Suppressor macrophage treated with lipopolysaccharide for 1 hour (primary cell): ENCODE results near the gene PAPOLG.

Source experiments
- DNase-seq, 3 donors: peaks; one replicate each; pipeline ENCODE4 v3.0.0-alpha.2; 2020 to 2022

The PAPOLG gene

DNA sequence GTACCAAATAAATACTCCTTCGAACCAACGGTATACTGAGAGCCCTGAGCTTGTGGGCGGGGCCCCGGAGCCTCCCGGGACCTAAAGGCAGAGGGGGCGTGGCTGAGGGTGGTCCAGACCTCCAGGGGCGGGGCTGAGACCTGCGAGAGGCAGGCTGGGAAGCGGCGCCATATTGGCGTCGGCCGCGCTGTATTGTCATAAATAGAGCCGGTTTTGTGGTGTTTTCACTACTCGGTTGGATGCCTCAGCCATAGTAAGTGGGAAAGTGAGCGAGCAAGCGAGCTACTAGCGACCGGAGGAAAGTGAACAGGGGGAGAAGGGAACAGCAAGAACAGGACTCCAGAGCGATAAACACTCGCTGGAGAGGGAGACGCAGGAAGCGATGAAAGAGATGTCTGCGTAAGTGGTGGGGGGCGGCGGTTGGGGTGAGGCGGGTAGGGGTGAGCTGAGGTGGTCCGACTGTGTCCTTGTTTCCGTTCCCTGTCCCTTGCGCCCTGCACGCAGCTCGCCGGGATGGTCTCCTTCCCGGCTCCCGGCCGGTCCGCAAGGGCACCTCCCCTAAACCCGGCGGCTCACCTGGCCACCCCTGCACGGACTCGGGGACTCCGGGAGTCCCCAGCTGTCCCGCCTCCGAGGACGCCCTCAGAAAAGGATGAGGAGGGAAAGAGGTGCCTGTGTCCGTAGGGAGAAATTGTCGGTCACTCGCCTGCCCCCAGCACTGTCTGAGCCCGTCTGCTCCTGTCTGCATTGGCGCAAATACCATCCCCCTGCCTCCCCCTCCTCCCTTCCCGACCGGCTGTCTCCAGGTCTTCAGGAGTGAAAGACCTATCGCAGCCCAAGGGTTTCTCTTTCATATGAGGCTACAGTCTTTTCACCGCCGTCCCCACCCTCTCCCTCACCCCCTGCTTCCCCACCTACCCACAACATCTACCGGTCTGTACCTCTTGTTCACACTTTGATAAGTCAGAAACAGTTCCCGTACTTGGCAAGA is at the start of gene PAPOLG:
PAPOLG (plus strand) TSS at position 172 of the 991 bp plus-strand sequence; CDS start at position 383, 211 bp downstream.
- peak; percentile 97 to 99 (median 99) for DNase-seq

DNA sequence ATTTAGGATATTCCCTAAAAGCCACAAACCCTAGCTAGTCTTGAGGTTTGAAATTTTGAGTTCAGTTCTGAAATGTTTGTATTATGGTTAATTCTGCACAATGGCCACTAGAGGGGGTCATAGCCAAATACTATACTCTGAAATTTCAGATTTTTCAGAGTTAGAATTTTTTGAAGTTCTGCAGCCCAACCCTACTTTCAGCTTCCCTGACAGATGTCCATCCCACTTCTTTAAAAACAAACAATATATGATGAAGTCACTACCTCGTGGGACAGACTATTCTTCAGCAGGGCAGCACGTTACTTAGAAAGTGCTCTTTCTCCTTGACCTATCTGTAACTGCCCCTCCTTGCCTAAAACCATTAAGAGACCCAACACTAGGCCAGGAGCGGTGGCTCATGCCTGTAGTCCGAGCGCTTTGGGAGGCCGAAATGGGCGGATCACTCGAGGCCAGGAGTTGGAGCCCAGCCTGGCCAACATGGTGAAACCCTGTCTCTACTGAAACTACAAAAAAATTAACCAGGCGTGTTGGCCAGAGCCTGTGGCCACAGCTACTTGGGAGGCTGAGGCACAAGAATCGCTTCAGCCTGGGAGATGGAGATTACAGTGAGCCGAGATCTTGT is 48.2 kb upstream of the PAPOLG start:
- peak; percentile 79 to 94 (median 92) for DNase-seq

- no peak for DNase-seq
Observed at GRCh38 chr2:60708630-60709320, 47.3 kb upstream of the PAPOLG start.

DNA sequence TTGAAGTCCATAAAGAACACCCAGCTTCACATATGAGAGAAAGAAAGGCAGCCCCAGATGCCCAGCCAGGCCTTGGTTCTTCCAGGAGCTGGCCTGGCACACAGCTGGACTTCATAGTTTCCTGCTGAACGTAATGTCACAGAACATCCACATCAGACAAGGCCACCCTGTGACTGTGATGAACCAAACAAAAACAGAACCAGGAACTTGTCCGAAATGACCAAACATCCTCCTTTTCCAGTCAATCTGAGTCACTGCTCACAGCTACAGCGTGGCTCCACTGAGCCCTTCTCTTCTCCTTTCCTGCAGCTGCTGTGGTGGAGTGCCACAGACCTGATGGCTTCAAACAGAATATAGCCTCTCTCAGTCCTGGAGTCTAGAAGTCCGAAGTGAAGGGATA is 45.4 kb upstream of the PAPOLG start:
- DNase-seq: peak; percentile 90 to 98 (median 96)

- DNase-seq: peak; percentile 62 to 79 (median 68)
Observed at GRCh38 chr2:60715561-60715960, 40.5 kb upstream of the PAPOLG start.

GRCh38 chr2:60717691-60718090 is 38.4 kb upstream of the PAPOLG start:
- DNase-seq: peak; percentile 89 to 96 (median 95)

DNA sequence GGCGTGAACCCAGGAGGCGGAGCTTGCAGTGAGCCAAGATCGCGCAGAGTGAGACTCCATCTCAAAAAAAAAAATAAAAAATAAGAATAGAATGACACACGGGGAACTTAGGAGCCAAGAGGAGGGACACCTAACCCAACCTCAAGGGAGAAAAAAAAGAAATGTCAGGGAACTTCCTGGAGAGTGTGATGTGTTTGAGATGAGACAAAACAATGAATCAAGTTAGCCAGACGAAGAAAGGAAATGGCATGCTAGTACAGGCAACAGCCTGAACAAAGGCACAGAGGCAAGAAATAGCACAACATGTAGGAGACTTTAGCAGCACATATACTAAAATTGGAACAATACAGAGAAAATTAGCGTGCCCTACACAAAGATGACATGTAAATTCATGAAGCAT is 36.7 kb upstream of the PAPOLG start:
- DNase-seq: no peak

DNA sequence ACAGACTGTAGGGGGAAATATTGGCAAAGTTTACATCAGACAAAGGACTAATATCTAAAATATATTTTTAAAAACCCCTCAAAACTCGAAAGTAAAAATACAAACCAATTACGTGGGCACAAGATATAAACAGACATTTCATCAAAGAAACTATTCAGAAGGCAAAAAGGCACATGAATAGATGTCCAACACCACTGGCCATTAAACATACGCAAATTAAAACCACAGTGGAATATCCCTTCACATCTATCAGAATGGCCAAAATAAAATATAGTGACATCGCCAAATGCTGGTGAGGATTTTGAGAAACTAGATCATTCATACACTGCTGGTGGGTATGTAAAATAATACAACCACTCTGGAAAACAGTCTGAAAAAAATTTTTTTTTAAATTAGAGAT is 30.6 kb upstream of the PAPOLG start:
- no peak for DNase-seq

DNA sequence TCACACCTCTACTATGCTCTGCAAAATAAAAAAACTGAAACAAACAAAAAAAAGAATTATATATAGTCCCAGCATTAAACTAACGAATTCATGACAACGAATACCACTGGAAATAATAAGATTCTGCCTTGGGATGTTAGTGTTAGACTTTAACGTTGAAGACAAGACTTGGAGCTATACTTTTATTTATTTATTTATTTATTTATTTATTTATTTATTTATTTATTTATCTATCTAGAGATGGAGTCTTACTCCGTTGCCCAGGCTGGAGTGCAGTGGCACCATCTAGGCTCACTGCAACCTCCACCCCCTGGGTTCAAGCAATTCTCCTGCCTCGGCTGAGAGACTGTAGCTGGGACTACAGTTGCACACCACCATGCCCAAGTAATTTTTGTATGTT is 27.2 kb upstream of the PAPOLG start:
- DNase-seq: no peak

DNA sequence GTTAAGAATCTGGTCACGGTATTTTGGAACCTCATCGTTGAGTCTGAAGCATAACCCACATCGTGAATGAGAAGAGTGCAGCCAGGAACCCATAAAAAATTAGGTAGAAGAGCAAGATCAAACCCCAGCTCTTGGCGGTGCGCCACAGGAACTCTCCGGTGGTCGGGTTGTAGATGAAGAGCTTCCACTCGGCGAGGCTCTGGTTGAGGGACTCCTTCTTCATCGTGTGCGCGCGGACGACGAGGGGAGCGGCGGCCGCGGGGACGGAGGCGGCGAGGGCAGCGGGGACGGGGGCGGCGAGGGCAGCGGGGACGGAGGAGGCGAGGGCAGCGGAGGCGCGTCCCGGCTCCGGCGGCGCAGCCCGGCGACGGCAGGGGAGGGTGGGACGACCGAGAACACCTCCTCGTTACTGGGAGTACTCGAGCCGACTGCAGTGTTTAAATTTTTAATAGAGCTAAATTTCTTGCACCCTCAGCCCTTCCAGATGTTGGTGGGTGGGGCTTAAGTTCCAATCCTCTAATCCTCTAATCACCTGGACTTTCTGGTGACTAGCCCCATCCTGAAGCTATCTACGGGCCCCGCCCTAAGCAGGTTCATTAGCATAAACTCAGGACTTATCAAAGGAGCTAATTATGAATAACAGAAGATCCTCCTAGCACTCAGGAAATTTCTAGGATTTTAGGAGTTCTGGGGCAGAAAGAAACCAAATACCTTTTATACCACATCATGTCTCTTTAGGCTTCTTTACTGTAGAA is 20.4 kb upstream of the PAPOLG start:
- DNase-seq: peak in 2 of 3 donors; percentile 20 to 37

DNA sequence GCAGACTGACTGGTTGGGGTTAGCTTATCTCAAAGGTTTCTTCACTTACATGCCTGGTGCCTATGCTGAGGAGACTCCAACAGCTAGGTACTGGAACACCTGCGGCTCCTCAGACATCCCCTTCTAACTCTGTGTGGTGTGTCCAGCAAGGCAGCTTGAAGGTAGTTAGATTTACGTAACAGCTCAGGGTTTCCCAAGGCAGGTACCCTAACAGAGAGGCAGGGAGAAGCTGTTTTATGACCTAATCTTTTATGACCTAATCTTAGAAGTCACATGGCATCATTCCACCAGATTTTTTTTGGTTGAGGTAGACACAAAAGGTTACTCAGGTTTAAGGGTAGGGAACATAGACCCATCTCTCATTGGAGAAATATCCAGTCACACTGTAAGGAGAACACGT is 17.4 kb upstream of the PAPOLG start:
- DNase-seq: no peak

GRCh38 chr2:60739156-60739555 is 16.9 kb upstream of the PAPOLG start:
- DNase-seq: no peak

DNA sequence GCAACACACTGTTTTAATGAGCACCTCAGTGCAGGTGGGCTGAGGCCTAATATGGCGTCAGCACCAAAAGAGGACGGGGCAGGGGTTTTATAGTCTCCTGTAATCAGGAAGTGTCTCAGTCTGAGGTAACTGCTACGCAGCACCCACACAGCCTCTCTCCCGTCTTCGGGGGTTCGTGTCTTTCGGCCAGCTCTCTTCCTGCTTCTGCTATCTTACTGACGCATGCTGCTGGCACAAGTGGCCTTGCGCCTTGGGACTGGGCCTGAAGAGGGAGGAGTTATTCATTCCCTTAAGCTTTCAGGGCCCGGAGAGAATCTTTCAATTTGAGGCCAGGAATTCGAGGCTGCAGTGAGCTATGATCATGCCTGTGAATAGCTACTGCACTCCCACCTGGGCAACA is 14.5 kb upstream of the PAPOLG start:
- DNase-seq: peak; percentile 37 to 56 (median 46)

DNA sequence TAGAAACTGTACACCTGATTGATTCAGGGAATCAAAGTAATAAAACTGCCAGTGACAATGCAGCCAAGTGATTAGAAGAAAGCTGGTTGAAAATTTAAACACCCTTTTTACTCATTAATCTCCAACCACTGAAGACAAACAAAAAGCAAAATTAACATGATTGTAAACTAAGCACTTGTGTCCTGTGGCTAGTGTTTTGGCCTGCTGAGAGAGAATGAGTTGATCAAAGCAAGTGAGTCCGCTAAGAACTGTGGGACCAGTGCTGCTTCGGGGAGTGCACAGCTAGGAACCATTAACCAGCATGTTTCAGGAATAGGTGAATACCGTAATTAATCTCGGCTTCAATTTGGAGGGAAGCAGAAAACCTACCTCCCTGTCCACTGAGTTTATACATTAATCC is 13.6 kb upstream of the PAPOLG start:
- no peak for DNase-seq

- DNase-seq: no peak
Observed at GRCh38 chr2:60745330-60745729, 10.7 kb upstream of the PAPOLG start.

GRCh38 chr2:60745761-60746160 is 10.3 kb upstream of the PAPOLG start:
- DNase-seq: peak; percentile 42 to 59 (median 57)

DNA sequence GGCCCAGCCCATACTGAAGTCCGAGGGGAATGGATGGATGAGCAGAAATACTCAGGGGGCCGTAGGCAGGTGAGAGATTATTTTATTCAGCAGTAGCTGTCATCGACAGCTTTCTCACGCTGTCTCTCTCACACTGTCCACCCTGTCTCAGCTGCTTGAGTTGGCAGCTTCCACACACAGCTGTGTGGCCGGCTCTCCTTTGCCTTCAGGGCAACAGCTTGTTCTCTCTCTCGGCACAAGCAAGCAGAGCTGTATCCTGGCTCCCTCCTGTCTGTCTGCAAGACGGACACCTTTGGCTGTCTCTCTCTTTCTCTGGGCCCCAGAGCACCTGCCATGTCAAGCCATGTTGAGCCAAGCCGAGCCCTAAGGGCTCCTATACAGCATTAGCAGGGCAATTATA is 9.8 kb upstream of the PAPOLG start:
- DNase-seq: no peak

DNA sequence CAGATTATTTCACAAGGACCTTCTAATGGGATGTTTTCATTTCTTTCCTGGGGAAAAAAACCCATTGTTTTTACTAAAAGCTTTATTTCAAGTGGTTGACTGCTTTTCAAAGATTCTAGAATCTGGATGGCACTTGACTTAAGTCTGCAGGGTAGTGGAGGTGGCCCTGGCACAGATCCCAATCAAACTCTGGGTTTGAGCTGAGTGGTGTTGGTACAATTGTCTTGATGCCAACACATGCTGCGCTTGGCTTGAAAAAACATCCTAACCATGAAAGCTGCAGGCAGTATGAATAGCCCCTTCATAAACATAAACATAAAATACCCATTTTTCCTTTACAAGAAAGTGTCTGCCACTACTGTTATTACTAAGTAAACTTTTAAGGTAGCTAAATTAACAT is 3.6 kb downstream of the PAPOLG start:
- DNase-seq: no peak

GRCh38 chr2:60764736-60765534 is 8.9 kb downstream of the PAPOLG start:
- peak in 2 of 3 donors; percentile 27 to 42 for DNase-seq

DNA sequence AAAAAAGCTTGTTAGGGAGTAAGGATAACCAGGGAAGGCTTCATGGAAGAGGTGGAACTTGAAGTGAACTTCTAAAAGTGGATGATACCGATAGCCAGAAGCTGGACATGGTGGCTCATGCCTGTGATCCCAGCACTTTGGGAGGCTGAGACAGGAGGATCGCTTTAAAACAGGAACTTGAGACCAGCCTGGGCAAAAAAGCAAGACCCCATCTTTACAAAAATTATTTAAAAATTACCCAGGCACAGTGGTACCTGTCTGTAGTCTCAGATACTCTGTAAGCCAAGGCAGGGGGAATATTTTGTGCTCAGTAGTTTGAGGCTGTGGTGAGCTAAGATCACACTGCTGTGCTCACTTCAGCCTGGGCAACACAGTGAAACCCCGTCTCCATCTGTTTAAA is 10.2 kb downstream of the PAPOLG start:
- DNase-seq: no peak

- DNase-seq: no peak
Observed at GRCh38 chr2:60771508-60771907, 15.4 kb downstream of the PAPOLG start.
